Measurements from ENCODE around the gene AQP11. TPM values are rescaled to one million over a fixed set of nuclear protein-coding genes. Genes with fewer than 3 reads are reported as not detected.

Gene AQP11
- polyA plus RNA-seq, 1 donor from 2014 or later: 7.4 TPM

DNA sequence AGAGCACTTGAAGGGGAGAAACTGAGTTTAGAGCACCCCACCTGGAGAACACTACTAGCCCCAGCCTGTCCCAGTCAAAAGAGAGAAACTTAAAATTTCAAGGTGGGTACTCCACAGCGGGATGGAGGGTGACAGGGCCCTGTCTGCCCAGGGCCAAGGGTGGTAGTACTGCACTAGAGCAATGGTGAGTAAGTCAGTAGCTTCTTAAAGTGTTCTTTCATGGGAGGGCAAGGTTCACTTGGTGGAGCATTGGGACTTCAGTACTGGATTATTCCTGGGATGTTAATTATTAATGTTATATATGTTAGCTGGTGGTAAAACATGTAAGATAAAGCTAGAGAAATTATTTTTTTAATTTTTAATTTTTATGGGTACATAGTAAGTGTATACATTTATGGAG, 28.5 kb upstream of the AQP11 start:
- no peak overlapping the region for H3K4me3 ChIP-seq (ENCODE audit: low read length)
- no peaks in the 10 kb centered on the region for H3K9me3 ChIP-seq (ENCODE audit: low read length)
- H2AFZ ChIP-seq (ENCODE audit: low read depth, low read length): no peak overlapping the region
- no peaks in the 10 kb centered on the region for H3K36me3 ChIP-seq (ENCODE audit: insufficient read depth, low read length)
- H3K9ac ChIP-seq (ENCODE audit: low read length): no peak overlapping the region
- no peak overlapping the region for H3K4me2 ChIP-seq (ENCODE audit: low read length)
- TF ChIP-seq MXI1 (conservative IDR thresholded peaks at IDR 0.05; ENCODE audit: poor library complexity, severe bottlenecking) (no peak), TAF1 (IDR thresholded peaks at IDR 0.05; ENCODE audit: low read depth) (no peak), SMC3 (conservative IDR thresholded peaks at IDR 0.05; ENCODE audit: poor library complexity) (no peak), EP300 (conservative IDR thresholded peaks at IDR 0.05; ENCODE audit: poor library complexity, severe bottlenecking) (no peak), POLR2AphosphoS5 (IDR thresholded peaks at IDR 0.05) (no peak), EZH2 (IDR thresholded peaks at IDR 0.05; ENCODE audit: borderline replicate concordance, insufficient read depth, low read length, poor library complexity, severe bottlenecking) (no peak), RAD21 (conservative IDR thresholded peaks at IDR 0.05) (no peak)
- TF ChIP-seq, protein P1, sequence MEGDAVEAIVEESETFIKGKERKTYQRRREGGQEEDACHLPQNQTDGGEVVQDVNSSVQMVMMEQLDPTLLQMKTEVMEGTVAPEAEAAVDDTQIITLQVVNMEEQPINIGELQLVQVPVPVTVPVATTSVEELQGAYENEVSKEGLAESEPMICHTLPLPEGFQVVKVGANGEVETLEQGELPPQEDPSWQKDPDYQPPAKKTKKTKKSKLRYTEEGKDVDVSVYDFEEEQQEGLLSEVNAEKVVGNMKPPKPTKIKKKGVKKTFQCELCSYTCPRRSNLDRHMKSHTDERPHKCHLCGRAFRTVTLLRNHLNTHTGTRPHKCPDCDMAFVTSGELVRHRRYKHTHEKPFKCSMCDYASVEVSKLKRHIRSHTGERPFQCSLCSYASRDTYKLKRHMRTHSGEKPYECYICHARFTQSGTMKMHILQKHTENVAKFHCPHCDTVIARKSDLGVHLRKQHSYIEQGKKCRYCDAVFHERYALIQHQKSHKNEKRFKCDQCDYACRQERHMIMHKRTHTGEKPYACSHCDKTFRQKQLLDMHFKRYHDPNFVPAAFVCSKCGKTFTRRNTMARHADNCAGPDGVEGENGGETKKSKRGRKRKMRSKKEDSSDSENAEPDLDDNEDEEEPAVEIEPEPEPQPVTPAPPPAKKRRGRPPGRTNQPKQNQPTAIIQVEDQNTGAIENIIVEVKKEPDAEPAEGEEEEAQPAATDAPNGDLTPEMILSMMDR (IDR thresholded peaks at IDR 0.05; ENCODE audit: poor library complexity, severe bottlenecking): no peak
- TF ChIP-seq, protein P2, sequence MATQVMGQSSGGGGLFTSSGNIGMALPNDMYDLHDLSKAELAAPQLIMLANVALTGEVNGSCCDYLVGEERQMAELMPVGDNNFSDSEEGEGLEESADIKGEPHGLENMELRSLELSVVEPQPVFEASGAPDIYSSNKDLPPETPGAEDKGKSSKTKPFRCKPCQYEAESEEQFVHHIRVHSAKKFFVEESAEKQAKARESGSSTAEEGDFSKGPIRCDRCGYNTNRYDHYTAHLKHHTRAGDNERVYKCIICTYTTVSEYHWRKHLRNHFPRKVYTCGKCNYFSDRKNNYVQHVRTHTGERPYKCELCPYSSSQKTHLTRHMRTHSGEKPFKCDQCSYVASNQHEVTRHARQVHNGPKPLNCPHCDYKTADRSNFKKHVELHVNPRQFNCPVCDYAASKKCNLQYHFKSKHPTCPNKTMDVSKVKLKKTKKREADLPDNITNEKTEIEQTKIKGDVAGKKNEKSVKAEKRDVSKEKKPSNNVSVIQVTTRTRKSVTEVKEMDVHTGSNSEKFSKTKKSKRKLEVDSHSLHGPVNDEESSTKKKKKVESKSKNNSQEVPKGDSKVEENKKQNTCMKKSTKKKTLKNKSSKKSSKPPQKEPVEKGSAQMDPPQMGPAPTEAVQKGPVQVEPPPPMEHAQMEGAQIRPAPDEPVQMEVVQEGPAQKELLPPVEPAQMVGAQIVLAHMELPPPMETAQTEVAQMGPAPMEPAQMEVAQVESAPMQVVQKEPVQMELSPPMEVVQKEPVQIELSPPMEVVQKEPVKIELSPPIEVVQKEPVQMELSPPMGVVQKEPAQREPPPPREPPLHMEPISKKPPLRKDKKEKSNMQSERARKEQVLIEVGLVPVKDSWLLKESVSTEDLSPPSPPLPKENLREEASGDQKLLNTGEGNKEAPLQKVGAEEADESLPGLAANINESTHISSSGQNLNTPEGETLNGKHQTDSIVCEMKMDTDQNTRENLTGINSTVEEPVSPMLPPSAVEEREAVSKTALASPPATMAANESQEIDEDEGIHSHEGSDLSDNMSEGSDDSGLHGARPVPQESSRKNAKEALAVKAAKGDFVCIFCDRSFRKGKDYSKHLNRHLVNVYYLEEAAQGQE (IDR thresholded peaks at IDR 0.05; ENCODE audit: borderline replicate concordance): no peak
- H3K27me3 ChIP-seq (ENCODE audit: insufficient read depth, low read depth, low read length): no peaks in the 10 kb centered on the region
- no peaks in the 10 kb centered on the region for H3F3A ChIP-seq (ENCODE audit: insufficient read depth, low read length, poor library complexity, severe bottlenecking)
- no peaks in the 10 kb centered on the region for H3K9me2 ChIP-seq (ENCODE audit: insufficient read depth, low read length)
- H4K20me1 ChIP-seq (ENCODE audit: insufficient read depth): no peaks in the 10 kb centered on the region
- no peaks in the 10 kb centered on the region for H3K79me2 ChIP-seq (replicated peaks; ENCODE audit: insufficient read depth, low read length)
- H3K27ac ChIP-seq (ENCODE audit: low read length): no peak overlapping the region

DNA sequence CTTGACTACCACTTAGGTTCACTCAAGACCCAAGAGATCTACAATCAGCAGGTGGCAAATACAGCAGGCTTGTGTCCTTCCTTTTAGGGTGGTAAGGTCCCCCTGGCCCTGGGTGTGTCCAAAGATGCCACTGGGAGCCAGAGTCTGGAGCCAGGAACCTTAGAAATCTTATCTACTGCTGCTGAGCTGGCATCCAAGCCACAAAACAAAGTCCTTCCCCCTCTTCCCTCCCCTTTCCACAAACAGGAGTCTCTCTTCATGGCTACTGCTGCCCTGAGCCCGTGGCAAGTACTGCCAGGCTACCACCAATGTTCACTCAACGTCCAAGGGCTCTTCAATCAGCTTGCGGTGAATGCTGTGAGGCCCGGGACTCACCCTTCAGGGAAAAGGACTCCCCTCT, 21.4 kb upstream of the AQP11 start:
- no peak for TF ChIP-seq RAD21 (conservative IDR thresholded peaks at IDR 0.05)
- TF ChIP-seq MXI1 (conservative IDR thresholded peaks at IDR 0.05; ENCODE audit: poor library complexity, severe bottlenecking): no peak
- TF ChIP-seq, protein P1 (IDR thresholded peaks at IDR 0.05; ENCODE audit: poor library complexity, severe bottlenecking): no peak
- no peak for TF ChIP-seq SMC3 (conservative IDR thresholded peaks at IDR 0.05; ENCODE audit: poor library complexity)
- TF ChIP-seq TAF1 (IDR thresholded peaks at IDR 0.05; ENCODE audit: low read depth): no peak
- Histone ChIP-seq H3F3A (ENCODE audit: insufficient read depth, low read length, poor library complexity, severe bottlenecking) (no peaks in the 10 kb centered on the region), H3K4me3 (ENCODE audit: low read length) (no peak overlapping the region)

More for the DNA sequence above, 21.4 kb upstream of the AQP11 start:
- Histone ChIP-seq H3K9me2 (ENCODE audit: insufficient read depth, low read length) (no peaks in the 10 kb centered on the region), H3K4me2 (ENCODE audit: low read length) (no peak overlapping the region), H3K79me2 (replicated peaks; ENCODE audit: insufficient read depth, low read length) (no peaks in the 10 kb centered on the region), H2AFZ (ENCODE audit: low read depth, low read length) (no peak overlapping the region), H3K9ac (ENCODE audit: low read length) (no peak overlapping the region), H3K9me3 (ENCODE audit: low read length) (no peaks in the 10 kb centered on the region), H4K20me1 (ENCODE audit: insufficient read depth) (no peaks in the 10 kb centered on the region), H3K36me3 (ENCODE audit: insufficient read depth, low read length) (no peaks in the 10 kb centered on the region), H3K27me3 (ENCODE audit: insufficient read depth, low read depth, low read length) (no peaks in the 10 kb centered on the region), H3K27ac (ENCODE audit: low read length) (no peak overlapping the region)
